Gastrocnemius medialis (tissue), 4 donors: Measurements from ENCODE around the gene SMAD2.

ENCODE experiments used
- POLR2A ChIP-seq, 2 donors: fragments of 450-650 bp; IDR thresholded peaks; one replicate each; pipeline ENCODE4 v1.6.1; 2017; ENCODE audit warnings: antibody characterized with exemption in 2 of 2, mild to moderate bottlenecking in 2 of 2, moderate library complexity in 2 of 2
- TF ChIP-seq, protein P1 (sequence below), 5 experiments: fragments of 450-650 bp in 3 of 5; fragments of 200-600 bp in 2 of 5; sonication (generic) in 2 of 5; IDR thresholded peaks in 4 of 5; conservative IDR thresholded peaks in 1 of 5; 1 replicate in 4 of 5; 2 replicates in 1 of 5; pipeline ENCODE4 v1.5.1; 2016 to 2019; ENCODE audit warnings: antibody characterized with exemption in 5 of 5, mild to moderate bottlenecking in 3 of 5, moderate library complexity in 3 of 5

- TF ChIP-seq, protein P1, sequence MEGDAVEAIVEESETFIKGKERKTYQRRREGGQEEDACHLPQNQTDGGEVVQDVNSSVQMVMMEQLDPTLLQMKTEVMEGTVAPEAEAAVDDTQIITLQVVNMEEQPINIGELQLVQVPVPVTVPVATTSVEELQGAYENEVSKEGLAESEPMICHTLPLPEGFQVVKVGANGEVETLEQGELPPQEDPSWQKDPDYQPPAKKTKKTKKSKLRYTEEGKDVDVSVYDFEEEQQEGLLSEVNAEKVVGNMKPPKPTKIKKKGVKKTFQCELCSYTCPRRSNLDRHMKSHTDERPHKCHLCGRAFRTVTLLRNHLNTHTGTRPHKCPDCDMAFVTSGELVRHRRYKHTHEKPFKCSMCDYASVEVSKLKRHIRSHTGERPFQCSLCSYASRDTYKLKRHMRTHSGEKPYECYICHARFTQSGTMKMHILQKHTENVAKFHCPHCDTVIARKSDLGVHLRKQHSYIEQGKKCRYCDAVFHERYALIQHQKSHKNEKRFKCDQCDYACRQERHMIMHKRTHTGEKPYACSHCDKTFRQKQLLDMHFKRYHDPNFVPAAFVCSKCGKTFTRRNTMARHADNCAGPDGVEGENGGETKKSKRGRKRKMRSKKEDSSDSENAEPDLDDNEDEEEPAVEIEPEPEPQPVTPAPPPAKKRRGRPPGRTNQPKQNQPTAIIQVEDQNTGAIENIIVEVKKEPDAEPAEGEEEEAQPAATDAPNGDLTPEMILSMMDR (IDR thresholded peaks at IDR 0.05 in 4 of 5, conservative IDR thresholded peaks at IDR 0.05 in 1 of 5), result no peak
- no peak for TF ChIP-seq POLR2A (IDR thresholded peaks at IDR 0.05)
These were observed 16.4 kb upstream of the SMAD2 start for GRCh38 chr18:47946889-47947288.
